HFFc6 (cell line): ENCODE data around the gene SHANK2. TPM values are rescaled to one million over a fixed set of nuclear protein-coding genes. Genes with fewer than 3 reads are reported as not detected.

Source experiments
- DNase-seq: peaks from one replicate; pipeline ENCODE4 v3.0.0-alpha.2; 2018
- H3K27ac Mint-ChIP-seq: 2 replicates; pipeline ENCODE4 v1.8.0; 2020; ENCODE audit warnings: mild to moderate bottlenecking, mixed read lengths
- H3K27me3 Mint-ChIP-seq: 2 replicates; pipeline ENCODE4 v1.8.0; 2021; ENCODE audit warnings: mild to moderate bottlenecking, moderate library complexity, mixed read lengths; ENCODE audit not compliant: insufficient read depth
- H3K36me3 Mint-ChIP-seq: 2 replicates; pipeline ENCODE4 v1.8.0; 2021; ENCODE audit warnings: low read depth, mixed read lengths
- H3K4me1 Mint-ChIP-seq: 2 replicates; pipeline ENCODE4 v1.8.0; 2020; ENCODE audit warnings: low read depth, mixed read lengths
- H3K4me3 Mint-ChIP-seq: 2 replicates; pipeline ENCODE4 v1.8.0; 2020; ENCODE audit warnings: mild to moderate bottlenecking, moderate library complexity, mixed read lengths
- H3K9me3 Mint-ChIP-seq: 2 replicates; pipeline ENCODE4 v1.8.0; 2020; ENCODE audit warnings: mild to moderate bottlenecking, mixed read lengths
- CTCF ChIP-seq: fragments of 200-600 bp; sonication (generic); IDR thresholded peaks from 2 replicates; pipeline ENCODE4 v1.5.0; 2021; ENCODE audit warnings: antibody characterized with exemption, mild to moderate bottlenecking
- total RNA-seq, 6 experiments: library from RNA; stranded (reverse); fragmentation: NEBNext Ultra II Directional; extraction: Animal tissue kit (Norgen Biotek cat#: 25700); gene quantifications; 2 replicates in 1 of 6; 3 replicates in 5 of 6; pipeline ENCODE4 v1.2.3, GENCODE V29; 2021

Gene SHANK2
- total RNA-seq, 6 experiments from 2014 or later, result 0.77 to 2.0 (median 1.0) TPM

- Mint-ChIP-seq H3K4me3 (no peak overlapping the region), H3K9me3 (peaks cover 19% of the 10 kb centered on the region; the same call in 1 of the 2 replicates), H3K4me1 (0 out of 2 replicates have a peak, but pooled peaks cover 4% of the 10 kb centered on the region), H3K36me3 (no peaks in the 10 kb centered on the region), H3K27me3 (peaks cover 18% of the 10 kb centered on the region), H3K27ac (no peak overlapping the region)
- no peak for DNase-seq
- TF ChIP-seq CTCF, result no peak
Measured at GRCh38 chr11:71208011-71208774, 44.2 kb downstream of the SHANK2 start.

DNA sequence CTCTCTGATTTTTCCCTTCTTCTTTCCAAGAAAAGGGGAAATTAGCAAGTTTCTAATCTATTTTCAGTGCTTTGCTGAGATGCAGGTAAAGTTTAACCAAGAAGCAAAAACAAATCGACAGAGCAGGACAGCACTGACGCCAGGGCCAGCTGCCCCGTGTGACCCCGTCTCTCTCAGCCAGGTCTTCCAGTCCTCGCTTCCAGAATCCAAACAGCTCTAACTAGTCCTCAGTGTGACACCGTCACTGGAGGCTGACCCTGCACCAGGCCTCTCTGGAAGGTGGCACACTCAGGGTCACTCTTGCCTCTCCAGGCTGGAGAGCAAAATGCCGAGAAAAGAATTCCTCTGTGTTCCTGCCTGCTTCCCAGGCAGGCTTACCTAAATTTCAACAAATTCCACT lies 44.8 kb downstream of the SHANK2 start:
- H3K9me3 Mint-ChIP-seq, result peaks cover 24% of the 10 kb centered on the region; the same call in 1 of the 2 replicates
- H3K27ac Mint-ChIP-seq, result no peak overlapping the region
- 0 out of 2 replicates have a peak, but pooled peaks cover 4% of the 10 kb centered on the region for H3K4me1 Mint-ChIP-seq
- TF ChIP-seq CTCF, result no peak
- DNase-seq, result no peak
- H3K27me3 Mint-ChIP-seq, result peaks cover 15% of the 10 kb centered on the region
- no peaks in the 10 kb centered on the region for H3K36me3 Mint-ChIP-seq
- no peak overlapping the region for H3K4me3 Mint-ChIP-seq

DNA sequence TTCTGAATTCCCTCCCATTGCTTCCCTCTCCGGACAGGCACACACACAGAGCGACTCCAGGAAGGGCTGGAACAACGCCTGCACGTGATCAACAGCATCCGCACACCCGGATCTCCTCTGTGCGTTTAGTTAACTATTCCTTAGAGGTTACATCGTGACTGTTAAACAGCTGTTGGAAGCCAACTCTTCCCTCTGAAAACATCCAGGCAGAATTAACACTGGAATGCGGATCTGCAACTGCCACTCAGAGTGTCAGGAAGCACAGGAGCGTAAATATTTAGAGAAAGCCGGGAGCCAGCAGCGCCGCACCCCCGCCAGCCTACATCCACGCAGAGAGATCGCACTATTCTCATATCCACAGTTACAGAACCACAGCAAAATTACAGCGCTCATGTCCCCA lies 46.2 kb downstream of the SHANK2 start:
- Mint-ChIP-seq H3K27ac (no peak overlapping the region), H3K36me3 (no peaks in the 10 kb centered on the region; the same call in 1 of the 2 replicates), H3K27me3 (peaks cover 11% of the 10 kb centered on the region), H3K9me3 (peaks cover 23% of the 10 kb centered on the region; the same call in 1 of the 2 replicates), H3K4me3 (peak overlapping the region; percentile 24; the same call in 1 of the 2 replicates), H3K4me1 (0 out of 2 replicates have a peak, but pooled peaks cover 4% of the 10 kb centered on the region)
- no peak for DNase-seq
- no peak for TF ChIP-seq CTCF

DNA sequence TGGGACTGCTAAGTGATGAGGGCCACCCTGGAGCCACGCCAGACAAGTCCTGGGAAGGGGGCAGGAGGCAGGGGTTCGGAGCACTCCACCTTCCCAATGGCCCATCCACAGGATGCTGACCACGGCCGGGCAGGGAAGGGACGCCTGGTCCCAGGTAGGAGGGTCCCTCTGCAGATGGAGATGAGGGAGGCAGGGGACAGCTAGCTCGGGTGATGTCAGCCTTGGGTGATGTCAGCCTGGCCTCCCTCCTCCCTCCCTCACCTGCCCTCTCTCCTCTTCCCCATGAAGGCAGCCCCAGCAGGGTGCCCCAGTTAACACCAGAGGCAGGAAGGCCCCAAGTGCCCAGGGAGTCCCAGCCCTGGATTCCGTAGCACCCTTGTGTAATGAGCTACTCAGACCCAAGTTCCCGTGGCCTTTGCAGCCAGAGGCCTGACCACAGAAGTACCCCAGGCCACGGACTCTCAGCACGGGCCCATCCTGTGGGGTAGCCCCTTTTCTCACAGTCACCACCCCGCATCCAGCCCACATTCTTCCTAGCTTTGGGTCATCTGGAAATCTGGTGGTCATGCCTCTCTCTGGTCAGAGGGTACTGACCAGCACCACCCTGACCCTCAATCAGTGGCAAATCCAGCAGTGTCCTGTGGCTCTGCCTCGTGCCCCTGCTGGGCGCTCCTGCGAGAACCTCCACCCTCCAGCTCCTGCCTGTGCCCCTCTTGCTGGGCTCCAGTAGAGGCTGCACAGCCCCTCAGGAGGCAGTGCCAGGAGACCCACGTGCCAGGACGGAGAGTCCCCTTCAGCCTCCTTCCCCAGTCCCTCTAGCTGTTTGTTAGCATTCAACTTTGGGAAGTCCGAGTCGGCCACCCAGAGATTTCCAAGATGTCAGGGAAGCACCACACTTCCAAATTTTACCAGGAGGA lies 47.4 kb downstream of the SHANK2 start:
- Mint-ChIP-seq H3K4me3 (no peak overlapping the region), H3K27ac (no peak overlapping the region), H3K4me1 (0 out of 2 replicates have a peak, but pooled peaks cover 4% of the 10 kb centered on the region), H3K27me3 (peaks cover 13% of the 10 kb centered on the region), H3K9me3 (peaks cover 23% of the 10 kb centered on the region; the same call in 1 of the 2 replicates), H3K36me3 (no peaks in the 10 kb centered on the region; the same call in 1 of the 2 replicates)
- no peak for TF ChIP-seq CTCF
- DNase-seq, result no peak

- no peak for DNase-seq
- peaks cover 13% of the 10 kb centered on the region for H3K27me3 Mint-ChIP-seq
- TF ChIP-seq CTCF, result no peak
- peaks cover 23% of the 10 kb centered on the region; the same call in 1 of the 2 replicates for H3K9me3 Mint-ChIP-seq
- H3K36me3 Mint-ChIP-seq, result no peaks in the 10 kb centered on the region; the same call in 1 of the 2 replicates
- H3K4me3 Mint-ChIP-seq, result no peak overlapping the region
- H3K4me1 Mint-ChIP-seq, result 0 out of 2 replicates have a peak, but pooled peaks cover 4% of the 10 kb centered on the region
- no peak overlapping the region for H3K27ac Mint-ChIP-seq
Measured at GRCh38 chr11:71204294-71204693, 48.1 kb downstream of the SHANK2 start.
